SU-DHL-6 (cell line): Measurements from ENCODE around the gene FRMD3.

Source experiments
- H2AFZ ChIP-seq: fragments of 200-600 bp; sonication (generic); 2 replicates; pipeline ENCODE4 v1.6.1; 2014; ENCODE audit warnings: low read depth, mild to moderate bottlenecking, moderate library complexity, mixed read lengths, antibody characterized with exemption, low read length; ENCODE audit not compliant: severe bottlenecking
- H3F3A ChIP-seq: fragments of 200-600 bp; shearing (Covaris generic); 2 replicates; pipeline ENCODE4 v1.6.0; 2016; ENCODE audit warnings: antibody characterized with exemption, mild to moderate bottlenecking; ENCODE audit not compliant: insufficient read depth
- H3K27ac ChIP-seq: fragments of 200-600 bp; sonication (generic); 2 replicates; pipeline ENCODE4 v1.5.1; 2016; ENCODE audit warnings: low read depth, mild to moderate bottlenecking, low read length, moderate library complexity, mixed read lengths
- H3K27me3 ChIP-seq: fragments of 200-600 bp; sonication (generic), shearing (Covaris generic); 2 replicates; pipeline ENCODE4 v1.6.0; 2014; ENCODE audit warnings: mild to moderate bottlenecking, low read length
- H3K36me3 ChIP-seq: fragments of 200-600 bp; sonication (generic); 2 replicates; pipeline ENCODE4 v1.6.1; 2014; ENCODE audit warnings: mild to moderate bottlenecking, low read length, mixed read lengths
- H3K4me2 ChIP-seq: fragments of 300-600, 200-600 bp; shearing (Covaris generic), sonication (generic); 2 replicates; pipeline ENCODE4 v1.6.0; 2014; ENCODE audit warnings: low read length, low read depth, mild to moderate bottlenecking; ENCODE audit not compliant: poor library complexity, severe bottlenecking
- H3K4me3 ChIP-seq: fragments of 200-600 bp; sonication (generic); 2 replicates; pipeline ENCODE4 v1.5.1; 2014; ENCODE audit warnings: antibody characterized with exemption, low read length, mild to moderate bottlenecking, mixed read lengths; ENCODE audit not compliant: insufficient read depth, poor library complexity, severe bottlenecking
- H3K79me2 ChIP-seq: fragments of 200-600 bp; sonication (generic); 2 replicates; pipeline ENCODE4 v1.6.1; 2014; ENCODE audit warnings: mild to moderate bottlenecking, low read length, moderate library complexity; ENCODE audit not compliant: insufficient read depth
- H3K9ac ChIP-seq: fragments of 200-600 bp; sonication (generic); 2 replicates; pipeline ENCODE4 v1.7.0; 2014; ENCODE audit warnings: mild to moderate bottlenecking, low read length
- H3K9me2 ChIP-seq: fragments of 200-600 bp; sonication (generic); replicated peaks from 2 replicates; pipeline ENCODE4 v1.6.1; 2014; ENCODE audit warnings: low read length; ENCODE audit not compliant: insufficient read depth
- H3K9me3 ChIP-seq: fragments of 200-600 bp; sonication (generic); 2 replicates; pipeline ENCODE4 v1.6.1; 2014; ENCODE audit warnings: low read length, mixed read lengths; ENCODE audit not compliant: insufficient read depth
- H4K20me1 ChIP-seq: fragments of 200-600 bp; sonication (generic); 2 replicates; pipeline ENCODE4 v1.6.1; 2014; ENCODE audit warnings: low read depth, mild to moderate bottlenecking, antibody characterized with exemption, low read length, moderate library complexity, mixed read lengths
- CTCF ChIP-seq: fragments of 200-600 bp; sonication (generic); IDR thresholded peaks from one replicate; pipeline ENCODE4 v1.5.1; 2017; ENCODE audit warnings: antibody characterized with exemption, mild to moderate bottlenecking, low read length, moderate library complexity; ENCODE audit not compliant: insufficient read depth, poor library complexity, severe bottlenecking
- EZH2phosphoT487 ChIP-seq: fragments of 200-600 bp; sonication (generic), shearing (Covaris generic); conservative IDR thresholded peaks from 2 replicates; pipeline ENCODE4 v1.6.1; 2018; ENCODE audit warnings: mild to moderate bottlenecking, antibody characterized with exemption, low read length, moderate library complexity, mixed read lengths

Gene FRMD3

GRCh38 chr9:83473488-83473971 is 64.7 kb downstream of the FRMD3 start:
- no peaks in the 10 kb centered on the region for H4K20me1 ChIP-seq
- H3K4me2 ChIP-seq = no peak overlapping the region
- no peak overlapping the region for H3K9ac ChIP-seq
- no peaks in the 10 kb centered on the region for H3K9me2 ChIP-seq
- H3K27me3 ChIP-seq = no peaks in the 10 kb centered on the region
- no peaks in the 10 kb centered on the region for H3K36me3 ChIP-seq
- no peak overlapping the region for H3K4me3 ChIP-seq
- H3K27ac ChIP-seq = no peak overlapping the region
- H3F3A ChIP-seq = no peaks in the 10 kb centered on the region
- H2AFZ ChIP-seq = no peak overlapping the region
- no peaks in the 10 kb centered on the region for H3K9me3 ChIP-seq
- no peak for TF ChIP-seq CTCF
- TF ChIP-seq EZH2phosphoT487 = no peak
- no peaks in the 10 kb centered on the region for H3K79me2 ChIP-seq

DNA sequence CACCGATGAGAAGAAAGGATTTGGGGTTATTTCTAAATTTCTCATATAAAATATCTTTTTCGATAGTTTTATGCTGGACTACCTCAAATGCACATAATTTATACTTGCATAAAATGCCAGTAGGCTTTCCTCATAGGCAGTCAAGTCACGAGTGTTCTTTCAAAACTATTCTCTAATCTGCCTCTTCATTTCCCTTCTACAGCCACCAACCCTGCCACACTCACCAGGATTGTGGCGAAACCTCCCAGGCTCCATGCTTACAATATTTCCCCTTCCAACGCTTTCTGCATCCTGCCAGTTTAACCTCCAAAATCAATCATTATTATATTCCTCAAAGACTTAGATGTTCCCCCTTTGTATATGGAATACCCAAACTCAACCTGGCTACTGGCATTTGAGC is 65.4 kb downstream of the FRMD3 start:
- Histone ChIP-seq H3K79me2 (no peaks in the 10 kb centered on the region), H3K27me3 (no peaks in the 10 kb centered on the region), H3K27ac (no peak overlapping the region), H3K9ac (no peak overlapping the region), H3K4me2 (no peak overlapping the region), H3K4me3 (no peak overlapping the region), H2AFZ (no peak overlapping the region), H3F3A (no peaks in the 10 kb centered on the region), H3K9me3 (no peaks in the 10 kb centered on the region), H4K20me1 (no peaks in the 10 kb centered on the region), H3K9me2 (no peaks in the 10 kb centered on the region), H3K36me3 (no peaks in the 10 kb centered on the region)
- TF ChIP-seq EZH2phosphoT487 (no peak), CTCF (no peak)

- Histone ChIP-seq H3K4me2 (no peak overlapping the region), H3K27ac (no peak overlapping the region)
These were observed 66.0 kb downstream of the FRMD3 start for GRCh38 chr9:83472221-83472665.

More at GRCh38 chr9:83472221-83472665, 66.0 kb downstream of the FRMD3 start:
- no peaks in the 10 kb centered on the region for H3K79me2 ChIP-seq
- no peak for TF ChIP-seq CTCF
- no peak for TF ChIP-seq EZH2phosphoT487
- H3K27me3 ChIP-seq = no peaks in the 10 kb centered on the region
- no peaks in the 10 kb centered on the region for H4K20me1 ChIP-seq
- H3K9me3 ChIP-seq = no peaks in the 10 kb centered on the region
- H3F3A ChIP-seq = no peaks in the 10 kb centered on the region
- H3K36me3 ChIP-seq = no peaks in the 10 kb centered on the region
- H3K9me2 ChIP-seq = no peaks in the 10 kb centered on the region
- no peak overlapping the region for H3K4me3 ChIP-seq
- no peak overlapping the region for H2AFZ ChIP-seq
- H3K9ac ChIP-seq = no peak overlapping the region
